ENCODE data around the gene MSGN1.

MSGN1 gene

GRCh38 chr2:17816396-17817245, at the start of gene MSGN1:
Gene MSGN1, plus strand, starts transcription at chr2:17816460. Its CDS starts 59 bp downstream, at chr2:17816519.
- no peak for DNase-seq

- DNase-seq: no peak
Measured at GRCh38 chr2:17768894-17769293, 47.4 kb upstream of the MSGN1 start.

GRCh38 chr2:17771956-17772355, 44.3 kb upstream of the MSGN1 start:
- DNase-seq: no peak

- no peak for DNase-seq
Measured at GRCh38 chr2:17772532-17772931, 43.7 kb upstream of the MSGN1 start.

- no peak for DNase-seq
Measured at GRCh38 chr2:17780546-17780945, 35.7 kb upstream of the MSGN1 start.

- DNase-seq: no peak
Measured at GRCh38 chr2:17781482-17781881, 34.8 kb upstream of the MSGN1 start.

GRCh38 chr2:17786727-17787126, 29.5 kb upstream of the MSGN1 start:
- DNase-seq: no peak

- no peak for DNase-seq
Measured at GRCh38 chr2:17788773-17789172, 27.5 kb upstream of the MSGN1 start.

- DNase-seq: no peak
Measured at GRCh38 chr2:17790536-17790935, 25.7 kb upstream of the MSGN1 start.

GRCh38 chr2:17791121-17791816, 25.0 kb upstream of the MSGN1 start:
- DNase-seq: no peak

GRCh38 chr2:17791817-17792130, 24.5 kb upstream of the MSGN1 start:
- DNase-seq: no peak

- no peak for DNase-seq
Measured at GRCh38 chr2:17792515-17792914, 23.7 kb upstream of the MSGN1 start.

- no peak for DNase-seq
Measured at GRCh38 chr2:17793296-17793695, 23.0 kb upstream of the MSGN1 start.

GRCh38 chr2:17793803-17794354, 22.4 kb upstream of the MSGN1 start:
- DNase-seq: no peak

GRCh38 chr2:17795309-17795708, 21.0 kb upstream of the MSGN1 start:
- no peak for DNase-seq

- no peak for DNase-seq
Measured at GRCh38 chr2:17798338-17798737, 17.9 kb upstream of the MSGN1 start.

GRCh38 chr2:17799301-17800120, 16.7 kb upstream of the MSGN1 start:
- no peak for DNase-seq

- DNase-seq: no peak
Measured at GRCh38 chr2:17800219-17800618, 16.0 kb upstream of the MSGN1 start.

- DNase-seq: no peak
Measured at GRCh38 chr2:17800693-17801458, 15.4 kb upstream of the MSGN1 start.

- no peak for DNase-seq
Measured at GRCh38 chr2:17803497-17803896, 12.8 kb upstream of the MSGN1 start.

- DNase-seq: no peak
Measured at GRCh38 chr2:17804358-17804757, 11.9 kb upstream of the MSGN1 start.

GRCh38 chr2:17805166-17805565, 11.1 kb upstream of the MSGN1 start:
- DNase-seq: no peak
